ENCODE results near the gene CAP2.

Gene CAP2

GRCh38 chr6:17466707-17467106 lies 73.3 kb downstream of the CAP2 start:
- TF ChIP-seq REST (IDR thresholded peaks at IDR 0.05; ENCODE audit: insufficient read depth in 1 of 2, low read depth in 2 of 2, low read length in 2 of 2), result no peak
- TF ChIP-seq SIN3A (IDR thresholded peaks at IDR 0.05; ENCODE audit: borderline replicate concordance, insufficient read depth, low read length), result no peak
- TF ChIP-seq FOXP2 (optimal IDR thresholded peaks at IDR 0.05; ENCODE audit: borderline replicate concordance, extremely low read depth, extremely low read length, insufficient read depth), result no peak
- TF ChIP-seq POLR2AphosphoS5 (IDR thresholded peaks at IDR 0.05; ENCODE audit: low read depth, low read length), result no peak
- no peak for TF ChIP-seq TAF1 (IDR thresholded peaks at IDR 0.05; ENCODE audit: borderline replicate concordance, insufficient read depth, low read length)

- TF ChIP-seq POLR2AphosphoS5 (IDR thresholded peaks at IDR 0.05; ENCODE audit: low read depth, low read length), result no peak
- TF ChIP-seq REST (IDR thresholded peaks at IDR 0.05; ENCODE audit: insufficient read depth in 1 of 2, low read depth in 2 of 2, low read length in 2 of 2), result no peak
- no peak for TF ChIP-seq FOXP2 (optimal IDR thresholded peaks at IDR 0.05; ENCODE audit: borderline replicate concordance, extremely low read depth, extremely low read length, insufficient read depth)
- TF ChIP-seq SIN3A (IDR thresholded peaks at IDR 0.05; ENCODE audit: borderline replicate concordance, insufficient read depth, low read length), result no peak
- TF ChIP-seq TAF1 (IDR thresholded peaks at IDR 0.05; ENCODE audit: borderline replicate concordance, insufficient read depth, low read length), result no peak
Observed at GRCh38 chr6:17469006-17469832, 75.8 kb downstream of the CAP2 start.

GRCh38 chr6:17470202-17470937 lies 77.0 kb downstream of the CAP2 start:
- TF ChIP-seq POLR2AphosphoS5 (IDR thresholded peaks at IDR 0.05; ENCODE audit: low read depth, low read length) (no peak), TAF1 (IDR thresholded peaks at IDR 0.05; ENCODE audit: borderline replicate concordance, insufficient read depth, low read length) (no peak), REST (IDR thresholded peaks at IDR 0.05; ENCODE audit: insufficient read depth in 1 of 2, low read depth in 2 of 2, low read length in 2 of 2) (no peak), FOXP2 (optimal IDR thresholded peaks at IDR 0.05; ENCODE audit: borderline replicate concordance, extremely low read depth, extremely low read length, insufficient read depth) (no peak), SIN3A (IDR thresholded peaks at IDR 0.05; ENCODE audit: borderline replicate concordance, insufficient read depth, low read length) (no peak)

- TF ChIP-seq SIN3A (IDR thresholded peaks at IDR 0.05; ENCODE audit: borderline replicate concordance, insufficient read depth, low read length) (no peak), FOXP2 (optimal IDR thresholded peaks at IDR 0.05; ENCODE audit: borderline replicate concordance, extremely low read depth, extremely low read length, insufficient read depth) (no peak)
Observed at GRCh38 chr6:17470938-17471327, 77.5 kb downstream of the CAP2 start.

GRCh38 chr6:17472653-17473183 lies 79.3 kb downstream of the CAP2 start:
- TF ChIP-seq POLR2AphosphoS5 (IDR thresholded peaks at IDR 0.05; ENCODE audit: low read depth, low read length) (peak; percentile 27; the same call in 1 of the 2 replicates), SIN3A (IDR thresholded peaks at IDR 0.05; ENCODE audit: borderline replicate concordance, insufficient read depth, low read length) (no peak), TAF1 (IDR thresholded peaks at IDR 0.05; ENCODE audit: borderline replicate concordance, insufficient read depth, low read length) (no peak), REST (IDR thresholded peaks at IDR 0.05; ENCODE audit: insufficient read depth in 1 of 2, low read depth in 2 of 2, low read length in 2 of 2) (0 out of 4 replicates have a peak, but pooled peaks of 1 of the 2 experiments have one; percentile 37), FOXP2 (optimal IDR thresholded peaks at IDR 0.05; ENCODE audit: borderline replicate concordance, extremely low read depth, extremely low read length, insufficient read depth) (no peak)
